Cardiac fibroblast (primary cell): ENCODE results near the gene CDKAL1.

Source experiments
- DNase-seq, 2 donors: peaks; one replicate each; pipeline versions ENCODE4 v3.0.0 to v3.0.0-alpha.2; 2010; ENCODE audit warnings: low read depth in 2 of 2
- H3K4me3 ChIP-seq, 2 donors: replicated peaks in 1 of 2; 1 replicate in 1 of 2; 2 replicates in 1 of 2; pipeline ENCODE4 v1.5.1; 2011; ENCODE audit warnings: low read depth in 2 of 2, low read length in 2 of 2, mild to moderate bottlenecking in 2 of 2, moderate library complexity in 1 of 2
- TF ChIP-seq, protein P1 (sequence below): IDR thresholded peaks from one replicate; pipeline ENCODE4 v1.5.1; 2011; ENCODE audit warnings: low read depth, mild to moderate bottlenecking, low read length, inconsistent platforms

Gene CDKAL1

GRCh38 chr6:21208081-21208795 lies 674.0 kb downstream of the CDKAL1 start:
- TF ChIP-seq, protein P1, sequence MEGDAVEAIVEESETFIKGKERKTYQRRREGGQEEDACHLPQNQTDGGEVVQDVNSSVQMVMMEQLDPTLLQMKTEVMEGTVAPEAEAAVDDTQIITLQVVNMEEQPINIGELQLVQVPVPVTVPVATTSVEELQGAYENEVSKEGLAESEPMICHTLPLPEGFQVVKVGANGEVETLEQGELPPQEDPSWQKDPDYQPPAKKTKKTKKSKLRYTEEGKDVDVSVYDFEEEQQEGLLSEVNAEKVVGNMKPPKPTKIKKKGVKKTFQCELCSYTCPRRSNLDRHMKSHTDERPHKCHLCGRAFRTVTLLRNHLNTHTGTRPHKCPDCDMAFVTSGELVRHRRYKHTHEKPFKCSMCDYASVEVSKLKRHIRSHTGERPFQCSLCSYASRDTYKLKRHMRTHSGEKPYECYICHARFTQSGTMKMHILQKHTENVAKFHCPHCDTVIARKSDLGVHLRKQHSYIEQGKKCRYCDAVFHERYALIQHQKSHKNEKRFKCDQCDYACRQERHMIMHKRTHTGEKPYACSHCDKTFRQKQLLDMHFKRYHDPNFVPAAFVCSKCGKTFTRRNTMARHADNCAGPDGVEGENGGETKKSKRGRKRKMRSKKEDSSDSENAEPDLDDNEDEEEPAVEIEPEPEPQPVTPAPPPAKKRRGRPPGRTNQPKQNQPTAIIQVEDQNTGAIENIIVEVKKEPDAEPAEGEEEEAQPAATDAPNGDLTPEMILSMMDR = no peak
- DNase-seq = no peak
- H3K4me3 ChIP-seq = no peak overlapping the region

GRCh38 chr6:21208796-21209186 lies 674.5 kb downstream of the CDKAL1 start:
- no peak for DNase-seq

GRCh38 chr6:21213492-21213891 lies 679.2 kb downstream of the CDKAL1 start:
- no peak for DNase-seq
- no peak overlapping the region for H3K4me3 ChIP-seq
- TF ChIP-seq, protein P1 = no peak

More at GRCh38 chr6:21208796-21209186, 674.5 kb downstream of the CDKAL1 start:
- TF ChIP-seq, protein P1 = no peak
- H3K4me3 ChIP-seq = no peak overlapping the region

- TF ChIP-seq, protein P1 = no peak
- no peak overlapping the region for H3K4me3 ChIP-seq
- DNase-seq = no peak
Observed at GRCh38 chr6:21214738-21215448, 680.6 kb downstream of the CDKAL1 start.

DNA sequence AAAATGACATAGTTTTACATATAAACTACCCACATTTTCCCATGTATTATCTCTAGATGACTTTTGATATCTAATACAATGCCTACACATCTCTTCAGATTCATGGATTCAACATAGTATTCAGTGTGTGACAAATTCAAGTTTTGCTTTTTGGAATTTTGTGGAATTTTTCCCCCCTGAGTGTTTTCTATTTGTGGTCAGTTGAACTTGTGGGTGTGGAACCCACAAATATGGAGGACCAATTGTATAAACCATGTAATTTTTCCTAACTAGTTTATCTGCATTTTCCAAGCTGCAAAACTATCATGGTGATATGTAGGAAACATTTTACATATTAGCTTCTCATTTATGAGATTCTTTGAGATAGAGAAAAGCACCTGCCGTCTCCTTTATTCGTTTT lies 685.0 kb downstream of the CDKAL1 start:
- no peak for DNase-seq

DNA sequence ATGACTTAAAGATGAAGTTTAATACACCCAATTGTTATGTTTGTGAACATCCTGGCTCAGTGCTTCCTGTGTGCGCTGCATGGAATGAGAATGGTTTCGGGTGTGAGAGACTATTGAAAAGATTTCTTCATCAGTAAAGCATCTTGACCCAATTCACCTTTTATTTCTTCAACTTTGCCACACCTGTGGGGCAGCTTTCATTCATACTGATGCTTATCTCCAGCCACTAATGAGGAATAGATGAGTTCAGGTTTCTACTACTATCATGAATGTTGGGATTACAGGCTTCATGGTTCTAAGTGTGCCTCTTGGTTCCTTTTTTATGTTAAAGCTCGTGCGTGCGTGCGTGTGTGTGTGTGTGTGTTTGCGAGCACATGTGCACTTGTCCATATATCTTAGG lies 685.6 kb downstream of the CDKAL1 start:
- no peak overlapping the region for H3K4me3 ChIP-seq
- no peak for DNase-seq
- TF ChIP-seq, protein P1 = no peak

More for the DNA sequence above, 685.0 kb downstream of the CDKAL1 start:
- H3K4me3 ChIP-seq = no peak overlapping the region
- TF ChIP-seq, protein P1 = no peak
